H1 (cell line): ENCODE measurements around the gene RAB31.

Experiments used
- CTCF ChIP-seq, 3 experiments: IDR thresholded peaks; 1 replicate in 2 of 3; 2 replicates in 1 of 3; pipeline versions ENCODE4 v1.5.1 to v1.6.1; 2011; ENCODE audit warnings: low read length in 3 of 3, mild to moderate bottlenecking in 3 of 3, inconsistent platforms in 2 of 3, low read depth in 1 of 3, moderate library complexity in 1 of 3; ENCODE audit not compliant: insufficient read depth in 1 of 3; ENCODE audit errors: control extremely low read depth in 1 of 3
- HDAC2 ChIP-seq, 2 experiments: fragments of 300-600 bp in 1 of 2; sonication (generic) in 1 of 2; IDR thresholded peaks; 2 replicates each; pipeline ENCODE4 v1.6.1; 2011 to 2012; ENCODE audit warnings: low read depth in 2 of 2, low read length in 2 of 2, mild to moderate bottlenecking in 2 of 2, moderate library complexity in 2 of 2, borderline replicate concordance in 1 of 2, inconsistent platforms in 1 of 2
- TF ChIP-seq, protein P1 (sequence below): IDR thresholded peaks from 2 replicates; pipeline ENCODE4 v1.6.1; 2011; ENCODE audit warnings: low read length, improper control_type of control experiment

- TF ChIP-seq CTCF (IDR thresholded peaks at IDR 0.05; ENCODE audit: control extremely low read depth in 1 of 3, insufficient read depth in 1 of 3, low read depth in 1 of 3, low read length in 3 of 3) (no peak), HDAC2 (IDR thresholded peaks at IDR 0.05; ENCODE audit: borderline replicate concordance in 1 of 2, low read depth in 2 of 2, low read length in 2 of 2) (no peak)
- TF ChIP-seq, protein P1, sequence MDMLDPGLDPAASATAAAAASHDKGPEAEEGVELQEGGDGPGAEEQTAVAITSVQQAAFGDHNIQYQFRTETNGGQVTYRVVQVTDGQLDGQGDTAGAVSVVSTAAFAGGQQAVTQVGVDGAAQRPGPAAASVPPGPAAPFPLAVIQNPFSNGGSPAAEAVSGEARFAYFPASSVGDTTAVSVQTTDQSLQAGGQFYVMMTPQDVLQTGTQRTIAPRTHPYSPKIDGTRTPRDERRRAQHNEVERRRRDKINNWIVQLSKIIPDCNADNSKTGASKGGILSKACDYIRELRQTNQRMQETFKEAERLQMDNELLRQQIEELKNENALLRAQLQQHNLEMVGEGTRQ = no peak
Measured at GRCh38 chr18:9902832-9903231, 194.7 kb downstream of the RAB31 start.
